PC-3 (cell line): Measurements from ENCODE around the gene OBSL1. TPM values are rescaled to one million over a fixed set of nuclear protein-coding genes. Genes with fewer than 3 reads are reported as not detected.

Experiments used
- ATAC-seq: fragments of 200-7000 bp; cut with Tn5 transposase; 2 replicates; pipeline ENCODE4 v1.9.1; 2020; ENCODE audit warnings: mild to moderate bottlenecking, moderate library complexity
- BruUV-seq: library from RNA; stranded (reverse); fragments of 400-500 nt; replicated peaks from 2 replicates; lab custom pipeline; 2021; lab: Mats Ljungman, UMichigan
- CTCF ChIA-PET: fragments of 300-600 bp; sonication (Branson Sonifier 250); formaldehyde crosslinking; loops from one replicate; lab custom pipeline; 2022; ENCODE audit warnings: antibody characterized with exemption; lab: Charles Lee
- POLR2A ChIA-PET: fragments of 300-600 bp; sonication (Branson Sonifier 250); formaldehyde crosslinking; loops from one replicate; lab custom pipeline; 2022; ENCODE audit warnings: antibody characterized with exemption; ENCODE audit not compliant: unreplicated experiment; lab: Charles Lee
- DNase-seq: peaks from one replicate; pipeline ENCODE4 v3.0.0-alpha.2; 2015
- H2AFZ ChIP-seq: fragments of 300-600 bp; sonication (generic); 2 replicates; pipeline ENCODE4 v1.6.0; 2016; ENCODE audit warnings: antibody characterized with exemption, low read length
- H3F3A ChIP-seq: fragments of 300-600 bp; sonication (generic); one replicate; pipeline ENCODE4 v1.6.0; 2017; ENCODE audit warnings: antibody characterized with exemption, low read length, control low read depth, mild to moderate bottlenecking; ENCODE audit not compliant: unreplicated experiment
- H3K27ac ChIP-seq: fragments of 300-600 bp; sonication (generic); 2 replicates; pipeline ENCODE4 v1.5.1; 2016; ENCODE audit warnings: mild to moderate bottlenecking, low read length
- H3K27me3 ChIP-seq: fragments of 300-600 bp; sonication (generic); 2 replicates; pipeline ENCODE4 v1.6.1; 2016; ENCODE audit warnings: low read length, mixed read lengths
- H3K36me3 ChIP-seq: fragments of 300-600 bp; sonication (generic); 2 replicates; pipeline ENCODE4 v1.6.1; 2016; ENCODE audit warnings: low read depth, mixed run types, low read length, mixed read lengths
- H3K4me1 ChIP-seq: fragments of 300-600 bp; sonication (generic); 2 replicates; pipeline ENCODE4 v1.5.1; 2016; ENCODE audit warnings: low read length; ENCODE audit not compliant: insufficient read depth
- H3K4me2 ChIP-seq: fragments of 300-600 bp; sonication (generic); 2 replicates; pipeline ENCODE4 v1.6.0; 2016; ENCODE audit warnings: low read length
- H3K4me3 ChIP-seq: fragments of 300-600 bp; sonication (generic); 2 replicates; pipeline ENCODE4 v1.5.1; 2016; ENCODE audit warnings: mild to moderate bottlenecking, low read length, mixed read lengths
- H3K79me2 ChIP-seq: fragments of 300-600 bp; sonication (generic); 2 replicates; pipeline ENCODE4 v1.6.1; 2017; ENCODE audit warnings: low read length, mixed read lengths
- H3K9ac ChIP-seq: fragments of 300-600 bp; sonication (generic); 2 replicates; pipeline ENCODE4 v1.6.0; 2016; ENCODE audit warnings: mild to moderate bottlenecking, low read length
- H3K9me2 ChIP-seq: fragments of 300-600 bp; sonication (generic); replicated peaks from 2 replicates; pipeline ENCODE4 v1.6.1; 2016; ENCODE audit warnings: mixed run types, low read length, mixed read lengths
- H3K9me3 ChIP-seq: fragments of 300-600 bp; sonication (generic); 2 replicates; pipeline ENCODE4 v1.6.1; 2016; ENCODE audit warnings: low read length, mixed read lengths
- H4K20me1 ChIP-seq: fragments of 300-600 bp; sonication (generic); 2 replicates; pipeline ENCODE4 v1.6.1; 2016; ENCODE audit warnings: low read length, mixed read lengths
- EZH2 ChIP-seq: fragments of 300-600 bp; sonication (generic); IDR thresholded peaks from one replicate; pipeline ENCODE4 v1.6.1; 2017; ENCODE audit warnings: antibody characterized with exemption, mild to moderate bottlenecking, low read length; ENCODE audit not compliant: unreplicated experiment
- EZH2phosphoT487 ChIP-seq: fragments of 300-600 bp; sonication (generic); IDR thresholded peaks from 2 replicates; pipeline ENCODE4 v1.6.1; 2018; ENCODE audit warnings: mild to moderate bottlenecking, antibody characterized with exemption, low read length, borderline replicate concordance
- intact Hi-C: fragments of 100-400 bp; cut with micrococcal nuclease; formaldehyde crosslinking; loops from 2 replicates; pipeline ENCODE4 v1.9.0; 2023
- total RNA-seq: library from RNA; depleted of rRNA; stranded (reverse); fragments of >200 nt; gene quantifications from 2 replicates; pipeline ENCODE4 v1.2.3, GENCODE V29; 2014
- TF ChIP-seq, protein P1 (sequence below): fragments of 300-600 bp; sonication (generic); conservative IDR thresholded peaks from 2 replicates; pipeline ENCODE4 v1.5.1; 2017; ENCODE audit warnings: antibody characterized with exemption, low read depth, mild to moderate bottlenecking, low read length

Gene OBSL1
- total RNA-seq, 1 experiment from 2014 or later: 122 TPM

- Histone ChIP-seq H3K4me2 (no peak overlapping the region), H3K36me3 (no peaks in the 10 kb centered on the region), H3K4me3 (no peak overlapping the region), H2AFZ (no peak overlapping the region), H3K9me2 (no peaks in the 10 kb centered on the region), H3K27me3 (no peaks in the 10 kb centered on the region), H3K4me1 (peaks cover 4% of the 10 kb centered on the region; the same call in 1 of the 2 replicates), H3K9ac (no peak overlapping the region), H4K20me1 (no peaks in the 10 kb centered on the region), H3K79me2 (no peaks in the 10 kb centered on the region), H3K9me3 (no peaks in the 10 kb centered on the region), H3F3A (no peaks in the 10 kb centered on the region), H3K27ac (no peak overlapping the region)
- no TSS peak for BruUV-seq
- intact Hi-C loops: no loop called here
- ChIA-PET CTCF (no interaction called here), POLR2A (interaction anchor here (0.5 kb wide), 1 partner anchor 49 kb away, joined by 3 read pairs; no protein-coding TSS in a partner anchor)
- TF ChIP-seq, protein P1, sequence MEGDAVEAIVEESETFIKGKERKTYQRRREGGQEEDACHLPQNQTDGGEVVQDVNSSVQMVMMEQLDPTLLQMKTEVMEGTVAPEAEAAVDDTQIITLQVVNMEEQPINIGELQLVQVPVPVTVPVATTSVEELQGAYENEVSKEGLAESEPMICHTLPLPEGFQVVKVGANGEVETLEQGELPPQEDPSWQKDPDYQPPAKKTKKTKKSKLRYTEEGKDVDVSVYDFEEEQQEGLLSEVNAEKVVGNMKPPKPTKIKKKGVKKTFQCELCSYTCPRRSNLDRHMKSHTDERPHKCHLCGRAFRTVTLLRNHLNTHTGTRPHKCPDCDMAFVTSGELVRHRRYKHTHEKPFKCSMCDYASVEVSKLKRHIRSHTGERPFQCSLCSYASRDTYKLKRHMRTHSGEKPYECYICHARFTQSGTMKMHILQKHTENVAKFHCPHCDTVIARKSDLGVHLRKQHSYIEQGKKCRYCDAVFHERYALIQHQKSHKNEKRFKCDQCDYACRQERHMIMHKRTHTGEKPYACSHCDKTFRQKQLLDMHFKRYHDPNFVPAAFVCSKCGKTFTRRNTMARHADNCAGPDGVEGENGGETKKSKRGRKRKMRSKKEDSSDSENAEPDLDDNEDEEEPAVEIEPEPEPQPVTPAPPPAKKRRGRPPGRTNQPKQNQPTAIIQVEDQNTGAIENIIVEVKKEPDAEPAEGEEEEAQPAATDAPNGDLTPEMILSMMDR: no peak
- TF ChIP-seq EZH2phosphoT487 (no peak), EZH2 (no peak)
- ATAC-seq (no peak), DNase-seq (no peak)
Measured at GRCh38 chr2:219557320-219557719, 14.0 kb downstream of the OBSL1 start.

- no TSS peak for BruUV-seq
- Histone ChIP-seq H3K9me2 (no peaks in the 10 kb centered on the region), H3K9ac (no peak overlapping the region), H2AFZ (no peak overlapping the region), H3K4me3 (no peak overlapping the region), H4K20me1 (no peaks in the 10 kb centered on the region), H3F3A (no peaks in the 10 kb centered on the region), H3K36me3 (no peaks in the 10 kb centered on the region), H3K4me2 (no peak overlapping the region), H3K4me1 (peaks cover 9% of the 10 kb centered on the region), H3K27me3 (no peaks in the 10 kb centered on the region), H3K79me2 (no peaks in the 10 kb centered on the region), H3K9me3 (no peaks in the 10 kb centered on the region), H3K27ac (no peak overlapping the region)
- DNase-seq (no peak), ATAC-seq (no peak)
- intact Hi-C loops: no loop called here
- ChIA-PET CTCF (no interaction called here), POLR2A (no interaction called here)
- TF ChIP-seq EZH2 (no peak), EZH2phosphoT487 (no peak)
- TF ChIP-seq, protein P1: no peak
Measured at GRCh38 chr2:219556413-219556812, 14.9 kb downstream of the OBSL1 start.

DNA sequence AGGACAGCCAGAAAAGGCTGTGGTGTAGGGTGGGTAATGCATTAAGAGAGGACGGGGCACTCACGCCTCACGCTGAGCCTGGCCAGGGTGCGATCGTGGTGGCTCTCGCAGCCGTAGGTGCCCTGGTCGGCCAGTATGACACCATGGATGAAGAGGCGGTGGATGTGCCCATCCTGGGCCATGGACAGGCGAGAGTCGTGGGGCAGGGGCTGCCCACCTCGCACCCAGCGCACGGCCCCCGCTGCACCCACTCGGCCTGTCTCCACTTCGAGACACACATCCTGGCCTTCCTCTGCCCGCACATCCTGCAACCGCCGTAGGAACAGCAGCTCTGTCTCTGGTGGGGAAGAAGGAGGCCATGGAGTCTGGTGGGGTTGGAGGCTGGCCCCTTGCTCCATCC, 15.4 kb downstream of the OBSL1 start:
- Histone ChIP-seq H3K9me3 (no peaks in the 10 kb centered on the region), H3F3A (no peaks in the 10 kb centered on the region), H3K9ac (no peak overlapping the region), H3K9me2 (no peaks in the 10 kb centered on the region), H3K4me1 (peaks cover 9% of the 10 kb centered on the region), H3K4me3 (no peak overlapping the region), H3K4me2 (no peak overlapping the region), H2AFZ (no peak overlapping the region), H3K27me3 (no peaks in the 10 kb centered on the region), H3K27ac (no peak overlapping the region), H3K36me3 (no peaks in the 10 kb centered on the region), H4K20me1 (no peaks in the 10 kb centered on the region), H3K79me2 (no peaks in the 10 kb centered on the region)
- intact Hi-C loops: no loop called here
- ChIA-PET POLR2A (no interaction called here), CTCF (no interaction called here)
- TF ChIP-seq EZH2: no peak
- no peak for TF ChIP-seq EZH2phosphoT487
- TF ChIP-seq, protein P1: no peak
- no TSS peak for BruUV-seq
- ATAC-seq (no peak), DNase-seq (no peak)
